B cell (primary cell): ENCODE data around the gene MAD2L1BP. TPM values are rescaled to one million over a fixed set of nuclear protein-coding genes. Genes with fewer than 3 reads are reported as not detected.

Experiments
- ATAC-seq: fragments of 200-7000 bp; cut with Tn5 transposase; one replicate; pipeline ENCODE4 v1.10.0; 2021; ENCODE audit warnings: low read depth, mild to moderate bottlenecking, moderate number of reproducible peaks, moderate library complexity
- CTCF ChIA-PET: fragments of 350-600 bp; sonication (Branson Sonifier 250); formaldehyde crosslinking; loops from one replicate; lab custom pipeline; 2021; ENCODE audit warnings: antibody characterized with exemption, inconsistent platforms; lab: Charles Lee
- POLR2A ChIA-PET: fragments of 350-600 bp; sonication (Branson Sonifier 250); formaldehyde crosslinking; loops from one replicate; lab custom pipeline; 2021; ENCODE audit warnings: antibody characterized with exemption; lab: Charles Lee
- DNase-seq: peaks from one replicate; pipeline ENCODE4 v3.0.0; 2013
- H2AFZ ChIP-seq: 2 replicates; pipeline ENCODE4 v1.6.1; 2012; ENCODE audit warnings: mild to moderate bottlenecking, low read depth, low read length; ENCODE audit not compliant: insufficient read depth, poor library complexity, severe bottlenecking
- H3K27ac ChIP-seq, 2 donors: 1 replicate in 1 of 2; 2 replicates in 1 of 2; pipeline ENCODE4 v1.5.1; 2012 to 2013; ENCODE audit warnings: low read length in 2 of 2, mild to moderate bottlenecking in 2 of 2, moderate library complexity in 1 of 2
- H3K27me3 ChIP-seq, 4 experiments: fragments of 200-600 bp in 1 of 4; sonication (generic) in 1 of 4; replicated peaks in 1 of 4; 1 replicate in 2 of 4; 2 replicates in 2 of 4; pipeline versions ENCODE4 v1.6.1 to v1.7.0; 2013 to 2016; ENCODE audit warnings: low read length in 3 of 4, mild to moderate bottlenecking in 2 of 4, mixed read lengths in 1 of 4, moderate library complexity in 1 of 4; ENCODE audit not compliant: insufficient read depth in 4 of 4, control insufficient read depth in 3 of 4; ENCODE audit errors: control extremely low read depth in 1 of 4
- H3K36me3 ChIP-seq, 2 experiments: replicated peaks in 1 of 2; 1 replicate in 1 of 2; 2 replicates in 1 of 2; pipeline versions ENCODE4 v1.6.1 to v1.7.1; 2013; ENCODE audit warnings: low read length in 1 of 2; ENCODE audit not compliant: insufficient read depth in 2 of 2, control insufficient read depth in 1 of 2; ENCODE audit errors: control extremely low read depth in 1 of 2, extremely low read depth in 1 of 2
- H3K4me1 ChIP-seq, 2 donors: fragments of 200-600 bp in 1 of 2; sonication (generic) in 1 of 2; 1 replicate in 1 of 2; 2 replicates in 1 of 2; pipeline versions ENCODE4 v1.5.1 to v1.6.1; 2013 to 2017; ENCODE audit warnings: low read length in 2 of 2; ENCODE audit not compliant: control insufficient read depth in 2 of 2, insufficient read depth in 2 of 2
- H3K4me2 ChIP-seq: replicated peaks from 2 replicates; pipeline ENCODE3; 2012; ENCODE audit warnings: mild to moderate bottlenecking, low read depth, low read length; ENCODE audit not compliant: poor library complexity, severe bottlenecking
- H3K4me3 ChIP-seq, 5 experiments: fragments of 200-600 bp in 1 of 5; sonication (generic) in 1 of 5; 1 replicate in 3 of 5; 2 replicates in 2 of 5; pipeline versions ENCODE4 v1.5.1 to v1.7.0; 2011 to 2016; ENCODE audit warnings: low read length in 4 of 5, mild to moderate bottlenecking in 4 of 5, low read depth in 2 of 5, control low read depth in 1 of 5, moderate library complexity in 1 of 5; ENCODE audit not compliant: insufficient read depth in 1 of 5; ENCODE audit errors: control extremely low read depth in 1 of 5, extremely low read depth in 1 of 5
- H3K79me2 ChIP-seq: fragments of 200-600 bp; sonication (generic); one replicate; pipeline ENCODE4 v1.6.0; 2016; ENCODE audit warnings: low read length; ENCODE audit not compliant: control insufficient read depth, insufficient read depth
- H3K9ac ChIP-seq: fragments of 200-600 bp; sonication (generic); 2 replicates; pipeline ENCODE4 v1.6.1; 2017; ENCODE audit warnings: mild to moderate bottlenecking, low read length, moderate library complexity
- H3K9me3 ChIP-seq, 3 donors: one replicate each; pipeline versions ENCODE4 v1.6.1 to v1.7.1; 2013; ENCODE audit warnings: low read length in 2 of 3; ENCODE audit not compliant: control insufficient read depth in 2 of 3, insufficient read depth in 1 of 3; ENCODE audit errors: control extremely low read depth in 1 of 3
- H4K20me1 ChIP-seq: 2 replicates; pipeline ENCODE4 v1.6.0; 2012; ENCODE audit warnings: mild to moderate bottlenecking, low read length; ENCODE audit not compliant: insufficient read depth, control insufficient read depth, poor library complexity, severe bottlenecking
- H3K27ac Mint-ChIP-seq: one replicate; pipeline ENCODE4 v1.8.0; 2021; ENCODE audit warnings: mixed read lengths
- H3K27me3 Mint-ChIP-seq: one replicate; pipeline ENCODE4 v1.8.0; 2021; ENCODE audit warnings: mixed read lengths
- H3K4me1 Mint-ChIP-seq: one replicate; pipeline ENCODE4 v1.8.0; 2021; ENCODE audit warnings: mixed read lengths
- H3K4me3 Mint-ChIP-seq: one replicate; pipeline ENCODE4 v1.8.0; 2021; ENCODE audit warnings: mixed read lengths
- H3K9me3 Mint-ChIP-seq: one replicate; pipeline ENCODE4 v1.8.0; 2022; ENCODE audit warnings: mixed read lengths; ENCODE audit not compliant: insufficient read depth
- EZH2 ChIP-seq: IDR thresholded peaks from 2 replicates; pipeline ENCODE4 v1.6.1; 2012; ENCODE audit warnings: borderline replicate concordance, low read depth, mild to moderate bottlenecking, moderate library complexity, low read length; ENCODE audit not compliant: insufficient read depth, poor library complexity, severe bottlenecking
- WGBS: methylation state at CpG from one replicate; pipeline ENCODE4 v1.1.5; 2013; ENCODE audit warnings: missing lambda C conversion rate; ENCODE audit not compliant: insufficient coverage; 5-methylcytosine and 5-hydroxymethylcytosine counted together
- intact Hi-C: fragments of 100-400 bp; cut with micrococcal nuclease; formaldehyde crosslinking; loops from one replicate; pipeline ENCODE4 v1.10.0; 2022
- polyA plus RNA-seq: library from polyadenylated mRNA; depleted of rRNA; stranded (reverse); fragments of >200 nt; gene quantifications from 2 replicates; pipeline ENCODE4 v1.2.3, GENCODE V29; 2012
- total RNA-seq, 2 donors: library from RNA; stranded (reverse); fragments of 120-200 nt in 1 of 2; gene quantifications; 1 replicate in 1 of 2; 2 replicates in 1 of 2; pipeline versions ENCODE4 v1.2.3 to v1.2.4, GENCODE V29; 2013 to 2022
- TF ChIP-seq, protein P1 (sequence below): fragments of 200-600 bp; IDR thresholded peaks from one replicate; pipeline ENCODE4 v1.8.0; 2022; ENCODE audit warnings: antibody characterized with exemption, mild to moderate bottlenecking

Gene MAD2L1BP
- total and polyA plus RNA-seq, 2 donors (not counting 1 experiment from before 2014, with no cell fraction given), result 32.7 to 35.4 TPM

DNA sequence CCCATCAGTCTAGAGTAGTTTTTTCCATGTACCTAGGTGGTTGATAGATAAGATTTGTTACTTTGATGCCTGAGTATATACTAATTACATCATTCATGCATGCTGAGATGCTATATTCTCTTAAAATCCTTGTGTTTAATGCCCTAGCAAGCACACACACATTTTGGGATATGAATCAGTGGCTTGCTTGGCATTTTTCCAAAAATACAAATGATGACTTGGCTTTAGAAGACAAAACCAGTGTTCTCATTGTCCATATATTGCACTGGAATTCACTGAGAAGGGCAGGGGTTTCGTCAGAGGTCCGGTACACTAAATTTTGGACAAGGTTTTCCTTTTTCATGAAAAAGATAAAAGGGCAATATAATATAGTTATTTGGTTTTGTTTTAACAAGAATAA is 31.5 kb upstream of the MAD2L1BP start:
- ATAC-seq (no peak), DNase-seq (no peak)
- H4K20me1 ChIP-seq, result peaks cover 7% of the 10 kb centered on the region
- no peak overlapping the region for H2AFZ ChIP-seq
- no CpG with 5 or more reads among the region's 2 CpGs for WGBS
- H3K27me3 ChIP-seq, result no peaks in the 10 kb centered on the region
- no peaks in the 10 kb centered on the region for H3K79me2 ChIP-seq
- CTCF ChIA-PET, result no interaction called here
- TF ChIP-seq EZH2, result no peak
- TF ChIP-seq, protein P1, sequence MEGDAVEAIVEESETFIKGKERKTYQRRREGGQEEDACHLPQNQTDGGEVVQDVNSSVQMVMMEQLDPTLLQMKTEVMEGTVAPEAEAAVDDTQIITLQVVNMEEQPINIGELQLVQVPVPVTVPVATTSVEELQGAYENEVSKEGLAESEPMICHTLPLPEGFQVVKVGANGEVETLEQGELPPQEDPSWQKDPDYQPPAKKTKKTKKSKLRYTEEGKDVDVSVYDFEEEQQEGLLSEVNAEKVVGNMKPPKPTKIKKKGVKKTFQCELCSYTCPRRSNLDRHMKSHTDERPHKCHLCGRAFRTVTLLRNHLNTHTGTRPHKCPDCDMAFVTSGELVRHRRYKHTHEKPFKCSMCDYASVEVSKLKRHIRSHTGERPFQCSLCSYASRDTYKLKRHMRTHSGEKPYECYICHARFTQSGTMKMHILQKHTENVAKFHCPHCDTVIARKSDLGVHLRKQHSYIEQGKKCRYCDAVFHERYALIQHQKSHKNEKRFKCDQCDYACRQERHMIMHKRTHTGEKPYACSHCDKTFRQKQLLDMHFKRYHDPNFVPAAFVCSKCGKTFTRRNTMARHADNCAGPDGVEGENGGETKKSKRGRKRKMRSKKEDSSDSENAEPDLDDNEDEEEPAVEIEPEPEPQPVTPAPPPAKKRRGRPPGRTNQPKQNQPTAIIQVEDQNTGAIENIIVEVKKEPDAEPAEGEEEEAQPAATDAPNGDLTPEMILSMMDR, result no peak
- no peak overlapping the region for H3K27ac ChIP-seq
- Mint-ChIP-seq H3K27ac (no peak overlapping the region), H3K4me1 (peaks cover 10% of the 10 kb centered on the region), H3K4me3 (no peak overlapping the region), H3K9me3 (no peaks in the 10 kb centered on the region), H3K27me3 (no peaks in the 10 kb centered on the region)
- POLR2A ChIA-PET, result no interaction called here
- H3K36me3 ChIP-seq, result peaks cover 19 to 69% of the 10 kb centered on the region in 2 experiments
- H3K4me1 ChIP-seq, result peaks cover 10 to 11% of the 10 kb centered on the region in 2 donors
- H3K9ac ChIP-seq, result no peak overlapping the region
- no peak overlapping the region for H3K4me3 ChIP-seq
- no peaks in the 10 kb centered on the region for H3K9me3 ChIP-seq
- intact Hi-C loops, result no loop called here
- no peak overlapping the region for H3K4me2 ChIP-seq

DNA sequence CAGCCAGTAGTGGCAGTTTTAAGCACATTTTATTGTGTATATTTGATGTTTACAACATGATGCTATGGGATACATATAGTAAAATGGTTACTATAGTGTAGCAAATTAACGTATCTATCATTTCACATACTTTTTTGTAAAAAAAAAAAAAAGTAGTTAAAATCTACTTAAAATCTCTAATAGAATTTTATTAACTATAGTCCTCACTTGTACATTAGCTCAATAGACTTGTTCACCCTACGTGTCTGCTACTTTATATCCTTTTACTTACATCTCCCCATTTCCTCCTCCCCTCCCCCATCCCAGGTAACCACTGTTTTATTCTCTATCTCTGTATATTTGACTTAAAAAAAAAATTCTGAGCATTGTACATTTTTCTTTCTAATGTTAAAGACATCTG is 29.6 kb upstream of the MAD2L1BP start:
- intact Hi-C loops, result no loop called here
- no peak for TF ChIP-seq EZH2
- TF ChIP-seq, protein P1, result no peak
- Histone ChIP-seq H3K9ac (no peak overlapping the region), H3K4me2 (no peak overlapping the region), H3K4me1 (peaks cover 10 to 11% of the 10 kb centered on the region in 2 donors), H3K4me3 (no peak overlapping the region), H3K27ac (no peak overlapping the region), H4K20me1 (peaks cover 7% of the 10 kb centered on the region), H2AFZ (no peak overlapping the region), H3K79me2 (peaks cover 4% of the 10 kb centered on the region), H3K9me3 (no peaks in the 10 kb centered on the region), H3K27me3 (no peaks in the 10 kb centered on the region), H3K36me3 (peaks cover 23 to 69% of the 10 kb centered on the region in 2 experiments)
- H3K4me3 Mint-ChIP-seq, result no peak overlapping the region
- WGBS, result no CpG with 5 or more reads among the region's 2 CpGs
- POLR2A ChIA-PET, result no interaction called here
- H3K9me3 Mint-ChIP-seq, result no peaks in the 10 kb centered on the region
- CTCF ChIA-PET, result interaction anchor here (0.5 to 4.6 kb wide), 4 partner anchors 16 to 474 kb away, joined by 3 to 32 read pairs (median 4); no protein-coding TSS in a partner anchor
- ATAC-seq (no peak), DNase-seq (no peak)
- H3K27me3 Mint-ChIP-seq, result no peaks in the 10 kb centered on the region
- H3K27ac Mint-ChIP-seq, result no peak overlapping the region
- H3K4me1 Mint-ChIP-seq, result peaks cover 12% of the 10 kb centered on the region
